K562 (cell line): ENCODE data around the gene MSTO1. TPM values are rescaled to one million over a fixed set of nuclear protein-coding genes. Genes with fewer than 3 reads are reported as not detected.

ENCODE experiments used
- ADNP ChIP-seq: fragments of 200-800 bp; sonication (Bioruptor generic); IDR thresholded peaks from 2 replicates; pipeline ENCODE4 v1.6.1; 2016; ENCODE audit warnings: missing genetic modification characterization, missing compliant biosample characterization
- ARID1B ChIP-seq: fragments of 450-650 bp; IDR thresholded peaks from 2 replicates; pipeline ENCODE4 v1.6.1; 2016; ENCODE audit warnings: antibody characterized with exemption, mild to moderate bottlenecking, inconsistent platforms
- ATF1 ChIP-seq, 2 experiments: fragments of 450-650 bp in 1 of 2; IDR thresholded peaks; 2 replicates each; pipeline ENCODE4 v1.6.1; 2016; ENCODE audit warnings: missing compliant biosample characterization in 1 of 2, missing genetic modification characterization in 1 of 2
- C11orf30 ChIP-seq: fragments of 450-650 bp; IDR thresholded peaks from 2 replicates; pipeline ENCODE4 v1.6.1; 2016; ENCODE audit warnings: low read depth, mild to moderate bottlenecking
- ELF1 ChIP-seq: fragments of 200-800 bp; sonication (Bioruptor generic); IDR thresholded peaks from 2 replicates; pipeline ENCODE4 v1.6.1; 2016; ENCODE audit warnings: missing genetic modification characterization, missing compliant biosample characterization
- HDAC6 ChIP-seq: IDR thresholded peaks from 2 replicates; pipeline ENCODE4 v1.6.1; 2012; ENCODE audit warnings: low read depth, mild to moderate bottlenecking, control low read depth, inconsistent platforms, low read length, moderate library complexity
- JUND ChIP-seq, 2 experiments: IDR thresholded peaks; 2 replicates in 1 of 2; 3 replicates in 1 of 2; pipeline ENCODE4 v1.6.1; 2011; ENCODE audit warnings: borderline replicate concordance in 2 of 2, low read depth in 2 of 2, low read length in 2 of 2, improper control_type of control experiment in 1 of 2, missing biosample characterization in 1 of 2, missing genetic modification characterization in 1 of 2, missing genetic modification reagents in 1 of 2
- MAFG ChIP-seq: fragments of 450-650 bp; conservative IDR thresholded peaks from 2 replicates; pipeline ENCODE4 v1.6.1; 2016; ENCODE audit warnings: missing genetic modification characterization, missing compliant biosample characterization
- MECOM ChIP-seq: fragments of 250-450 bp; sonication (Bioruptor Pico); IDR thresholded peaks from 2 replicates; pipeline ENCODE4 v1.8.0; 2022; ENCODE audit warnings: inconsistent platforms
- MEIS2 ChIP-seq: fragments of 450-650 bp; IDR thresholded peaks from 2 replicates; pipeline ENCODE4 v1.6.1; 2014; ENCODE audit warnings: mild to moderate bottlenecking; ENCODE audit not compliant: partially characterized antibody
- NFXL1 ChIP-seq: fragments of 450-650 bp; formaldehyde crosslinking; IDR thresholded peaks from 2 replicates; pipeline ENCODE4 v1.4.0; 2021; ENCODE audit warnings: mild to moderate bottlenecking
- RCOR1 ChIP-seq, 2 experiments: IDR thresholded peaks; 2 replicates each; pipeline ENCODE4 v1.6.1; 2012; ENCODE audit warnings: low read depth in 2 of 2, low read length in 2 of 2, borderline replicate concordance in 1 of 2, improper control_type of control experiment in 1 of 2
- polyA plus RNA-seq, 8 experiments: library from polyadenylated mRNA; depleted of rRNA in 4 of 8; stranded (reverse) in 5 of 8; unstranded in 3 of 8; fragments of >200 nt; fragmentation: Nextera tagmentation in 2 of 8; fragmentation: Illumina TruSeq in 1 of 8; extraction: Ambion mirVana in 2 of 8; extraction: Trizol in 1 of 8; gene quantifications; 2 replicates each; pipeline versions ENCODE4 v1.2.1 to v1.2.3, GENCODE V29; 2011 to 2014; ENCODE audit warnings: inconsistent platforms in 1 of 8, missing spikeins in 1 of 8
- total RNA-seq, 7 experiments: library from RNA; depleted of rRNA in 6 of 7; stranded (reverse); fragments of >200 nt in 6 of 7; fragmentation: Illumina TruSeq in 2 of 7; extraction: Trizol in 2 of 7; gene quantifications; 2 replicates each; pipeline versions ENCODE4 v1.2.1 to v1.2.3, GENCODE V29; 2011 to 2021; ENCODE audit warnings: low replicate concordance in 1 of 7
- TF ChIP-seq, protein P1 (sequence below), 2 experiments: fragments of 450-650 bp in 1 of 2; sonication (generic) in 1 of 2; formaldehyde crosslinking in 1 of 2; IDR thresholded peaks in 1 of 2; conservative IDR thresholded peaks in 1 of 2; 2 replicates each; pipeline versions ENCODE4 v1.6.1 to v1.8.1; 2016 to 2023; ENCODE audit warnings: mild to moderate bottlenecking in 2 of 2, moderate library complexity in 2 of 2, inconsistent platforms in 1 of 2, missing genetic modification reagents in 1 of 2
- TF ChIP-seq, protein P2 (sequence below), 2 experiments: fragments of 450-650 bp; conservative IDR thresholded peaks; 2 replicates each; pipeline ENCODE4 v1.6.1; 2017; ENCODE audit warnings: mild to moderate bottlenecking in 2 of 2, moderate library complexity in 2 of 2
- TF ChIP-seq, protein P3 (sequence below): fragments of 450-650 bp; IDR thresholded peaks from 2 replicates; pipeline ENCODE4 v1.6.1; 2017; ENCODE audit warnings: antibody characterized with exemption, mild to moderate bottlenecking
- TF ChIP-seq, protein P4 (sequence below): fragments of 450-650 bp; IDR thresholded peaks from 2 replicates; pipeline ENCODE4 v1.7.0; 2016; ENCODE audit warnings: borderline replicate concordance

The MSTO1 gene
- total and polyA plus RNA-seq, 9 of the 15 experiments (the other 6 are each of a cell fraction or from before 2014, with no cell fraction given): 18.8 to 71.1 (median 47.3) TPM

DNA sequence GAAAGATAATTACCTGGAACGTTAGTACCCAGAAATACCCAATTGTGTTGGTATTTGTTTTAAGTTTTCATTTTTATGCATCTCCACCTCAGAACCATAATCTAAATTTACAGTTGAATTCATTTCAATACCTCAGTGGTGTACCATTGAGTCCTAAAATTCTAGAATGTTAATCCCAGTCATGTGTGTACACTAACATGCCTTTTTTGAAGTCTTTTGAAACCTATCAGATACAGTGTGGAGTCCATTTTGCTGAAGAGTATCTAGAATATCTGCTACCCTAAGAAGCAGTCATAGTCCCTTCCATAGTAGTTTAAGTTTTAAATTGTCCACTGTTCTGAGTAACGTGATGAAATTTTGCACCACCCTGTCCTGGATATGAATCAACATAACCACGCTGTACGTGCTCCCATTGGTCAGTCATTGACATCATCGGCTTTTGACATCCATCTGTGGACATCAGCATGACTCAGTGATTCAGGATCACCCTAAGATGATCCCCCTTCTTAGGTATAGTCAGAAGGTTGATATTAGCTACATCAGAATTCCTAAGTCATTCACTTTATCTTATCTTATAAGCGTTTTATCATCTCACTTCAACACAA is 39.9 kb upstream of the MSTO1 start (continued):
- TF ChIP-seq ARID1B (peak; percentile 38; the same call in 1 of the 2 replicates), ATF1 (CRISPR knock-in tag; IDR thresholded peaks at IDR 0.05) (no peak), ATF1 (tag; IDR thresholded peaks at IDR 0.05) (0 out of 2 replicates have a peak, but pooled peaks have one; percentile 29), MECOM (CRISPR knock-in tag) (no peak), ADNP (tag) (0 out of 2 replicates have a peak, but pooled peaks have one; percentile 14), JUND (IDR thresholded peaks at IDR 0.05; ENCODE audit: borderline replicate concordance, low read depth, low read length) (peak; percentile 54; the same call in 1 of the 2 replicates), JUND (tag; IDR thresholded peaks at IDR 0.05; ENCODE audit: borderline replicate concordance, low read depth, low read length) (no peak; the same call in 2 of the 3 replicates), MEIS2 (peak; percentile 73), NFXL1 (CRISPR knock-in tag) (0 out of 2 replicates have a peak, but pooled peaks have one; percentile 29), HDAC6 (no peak), RCOR1 (IDR thresholded peaks at IDR 0.05; ENCODE audit: borderline replicate concordance in 1 of 2, low read depth in 2 of 2, low read length in 2 of 2) (peak in 1 of 2 experiments; percentile 15; a peak in 1 of 4 replicates), C11orf30 (peak; percentile 77), MAFG (tag) (peak; percentile 81), ELF1 (tag) (no peak)
- TF ChIP-seq, protein P1, sequence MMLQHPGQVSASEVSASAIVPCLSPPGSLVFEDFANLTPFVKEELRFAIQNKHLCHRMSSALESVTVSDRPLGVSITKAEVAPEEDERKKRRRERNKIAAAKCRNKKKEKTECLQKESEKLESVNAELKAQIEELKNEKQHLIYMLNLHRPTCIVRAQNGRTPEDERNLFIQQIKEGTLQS (IDR thresholded peaks at IDR 0.05): peak; percentile 85
- TF ChIP-seq, protein P1 (CRISPR knock-in tag; conservative IDR thresholded peaks at IDR 0.05): no peak
- TF ChIP-seq, protein P2, sequence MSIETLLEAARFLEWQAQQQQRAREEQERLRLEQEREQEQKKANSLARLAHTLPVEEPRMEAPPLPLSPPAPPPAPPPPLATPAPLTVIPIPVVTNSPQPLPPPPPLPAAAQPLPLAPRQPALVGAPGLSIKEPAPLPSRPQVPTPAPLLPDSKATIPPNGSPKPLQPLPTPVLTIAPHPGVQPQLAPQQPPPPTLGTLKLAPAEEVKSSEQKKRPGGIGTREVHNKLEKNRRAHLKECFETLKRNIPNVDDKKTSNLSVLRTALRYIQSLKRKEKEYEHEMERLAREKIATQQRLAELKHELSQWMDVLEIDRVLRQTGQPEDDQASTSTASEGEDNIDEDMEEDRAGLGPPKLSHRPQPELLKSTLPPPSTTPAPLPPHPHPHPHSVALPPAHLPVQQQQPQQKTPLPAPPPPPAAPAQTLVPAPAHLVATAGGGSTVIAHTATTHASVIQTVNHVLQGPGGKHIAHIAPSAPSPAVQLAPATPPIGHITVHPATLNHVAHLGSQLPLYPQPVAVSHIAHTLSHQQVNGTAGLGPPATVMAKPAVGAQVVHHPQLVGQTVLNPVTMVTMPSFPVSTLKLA (conservative IDR thresholded peaks at IDR 0.05): 0 out of 4 replicates have a peak, but pooled peaks of 1 of the 2 experiments have one; percentile 21
- TF ChIP-seq, protein P3, sequence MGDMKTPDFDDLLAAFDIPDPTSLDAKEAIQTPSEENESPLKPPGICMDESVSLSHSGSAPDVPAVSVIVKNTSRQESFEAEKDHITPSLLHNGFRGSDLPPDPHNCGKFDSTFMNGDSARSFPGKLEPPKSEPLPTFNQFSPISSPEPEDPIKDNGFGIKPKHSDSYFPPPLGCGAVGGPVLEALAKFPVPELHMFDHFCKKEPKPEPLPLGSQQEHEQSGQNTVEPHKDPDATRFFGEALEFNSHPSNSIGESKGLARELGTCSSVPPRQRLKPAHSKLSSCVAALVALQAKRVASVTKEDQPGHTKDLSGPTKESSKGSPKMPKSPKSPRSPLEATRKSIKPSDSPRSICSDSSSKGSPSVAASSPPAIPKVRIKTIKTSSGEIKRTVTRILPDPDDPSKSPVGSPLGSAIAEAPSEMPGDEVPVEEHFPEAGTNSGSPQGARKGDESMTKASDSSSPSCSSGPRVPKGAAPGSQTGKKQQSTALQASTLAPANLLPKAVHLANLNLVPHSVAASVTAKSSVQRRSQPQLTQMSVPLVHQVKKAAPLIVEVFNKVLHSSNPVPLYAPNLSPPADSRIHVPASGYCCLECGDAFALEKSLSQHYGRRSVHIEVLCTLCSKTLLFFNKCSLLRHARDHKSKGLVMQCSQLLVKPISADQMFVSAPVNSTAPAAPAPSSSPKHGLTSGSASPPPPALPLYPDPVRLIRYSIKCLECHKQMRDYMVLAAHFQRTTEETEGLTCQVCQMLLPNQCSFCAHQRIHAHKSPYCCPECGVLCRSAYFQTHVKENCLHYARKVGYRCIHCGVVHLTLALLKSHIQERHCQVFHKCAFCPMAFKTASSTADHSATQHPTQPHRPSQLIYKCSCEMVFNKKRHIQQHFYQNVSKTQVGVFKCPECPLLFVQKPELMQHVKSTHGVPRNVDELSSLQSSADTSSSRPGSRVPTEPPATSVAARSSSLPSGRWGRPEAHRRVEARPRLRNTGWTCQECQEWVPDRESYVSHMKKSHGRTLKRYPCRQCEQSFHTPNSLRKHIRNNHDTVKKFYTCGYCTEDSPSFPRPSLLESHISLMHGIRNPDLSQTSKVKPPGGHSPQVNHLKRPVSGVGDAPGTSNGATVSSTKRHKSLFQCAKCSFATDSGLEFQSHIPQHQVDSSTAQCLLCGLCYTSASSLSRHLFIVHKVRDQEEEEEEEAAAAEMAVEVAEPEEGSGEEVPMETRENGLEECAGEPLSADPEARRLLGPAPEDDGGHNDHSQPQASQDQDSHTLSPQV: peak; percentile 55; the same call in 1 of the 2 replicates
- TF ChIP-seq, protein P4, sequence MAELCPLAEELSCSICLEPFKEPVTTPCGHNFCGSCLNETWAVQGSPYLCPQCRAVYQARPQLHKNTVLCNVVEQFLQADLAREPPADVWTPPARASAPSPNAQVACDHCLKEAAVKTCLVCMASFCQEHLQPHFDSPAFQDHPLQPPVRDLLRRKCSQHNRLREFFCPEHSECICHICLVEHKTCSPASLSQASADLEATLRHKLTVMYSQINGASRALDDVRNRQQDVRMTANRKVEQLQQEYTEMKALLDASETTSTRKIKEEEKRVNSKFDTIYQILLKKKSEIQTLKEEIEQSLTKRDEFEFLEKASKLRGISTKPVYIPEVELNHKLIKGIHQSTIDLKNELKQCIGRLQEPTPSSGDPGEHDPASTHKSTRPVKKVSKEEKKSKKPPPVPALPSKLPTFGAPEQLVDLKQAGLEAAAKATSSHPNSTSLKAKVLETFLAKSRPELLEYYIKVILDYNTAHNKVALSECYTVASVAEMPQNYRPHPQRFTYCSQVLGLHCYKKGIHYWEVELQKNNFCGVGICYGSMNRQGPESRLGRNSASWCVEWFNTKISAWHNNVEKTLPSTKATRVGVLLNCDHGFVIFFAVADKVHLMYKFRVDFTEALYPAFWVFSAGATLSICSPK: no peak
